ENCODE data around the gene IGF2BP2.
"Not testable (repeated sequence)": the region's sequence is repeated elsewhere in the genome, so short reads cannot be mapped to it uniquely, and the experiment has no call there.

Gene IGF2BP2

GRCh38 chr3:185825006-185825638 is at the start of gene IGF2BP2:
Gene IGF2BP2, minus strand, starts transcription at chr3:185825042. Its CDS starts 82 bp downstream, at chr3:185824960.
- DNase-seq = peak; percentile 68

- DNase-seq = no peak
Observed at GRCh38 chr3:185874119-185874518, 49.3 kb upstream of the IGF2BP2 start.

- no peak for DNase-seq
Observed at GRCh38 chr3:185867650-185868049, 42.8 kb upstream of the IGF2BP2 start.

GRCh38 chr3:185866995-185867394 is 42.2 kb upstream of the IGF2BP2 start:
- no peak for DNase-seq

GRCh38 chr3:185866555-185866954 is 41.7 kb upstream of the IGF2BP2 start:
- DNase-seq = no peak

GRCh38 chr3:185865247-185865646 is 40.4 kb upstream of the IGF2BP2 start:
- DNase-seq = no peak

- no peak for DNase-seq
Observed at GRCh38 chr3:185864767-185865166, 39.9 kb upstream of the IGF2BP2 start.

- no peak for DNase-seq
Observed at GRCh38 chr3:185862920-185863319, 38.1 kb upstream of the IGF2BP2 start.

- no peak for DNase-seq
Observed at GRCh38 chr3:185859294-185859972, 34.6 kb upstream of the IGF2BP2 start.

GRCh38 chr3:185858502-185859225 is 33.8 kb upstream of the IGF2BP2 start:
- DNase-seq = no peak

GRCh38 chr3:185857208-185857607 is 32.4 kb upstream of the IGF2BP2 start:
- no peak for DNase-seq

- no peak for DNase-seq
Observed at GRCh38 chr3:185856652-185857051, 31.8 kb upstream of the IGF2BP2 start.

GRCh38 chr3:185853771-185854170 is 28.9 kb upstream of the IGF2BP2 start:
- not testable (repeated sequence) for DNase-seq

GRCh38 chr3:185852635-185853034 is 27.8 kb upstream of the IGF2BP2 start:
- no peak for DNase-seq

GRCh38 chr3:185851959-185852358 is 27.1 kb upstream of the IGF2BP2 start:
- no peak for DNase-seq

GRCh38 chr3:185851046-185851445 is 26.2 kb upstream of the IGF2BP2 start:
- DNase-seq = no peak

- DNase-seq = no peak
Observed at GRCh38 chr3:185847506-185847905, 22.7 kb upstream of the IGF2BP2 start.

- no peak for DNase-seq
Observed at GRCh38 chr3:185846037-185846436, 21.2 kb upstream of the IGF2BP2 start.

GRCh38 chr3:185844051-185844450 is 19.2 kb upstream of the IGF2BP2 start:
- DNase-seq = no peak

GRCh38 chr3:185843635-185844034 is 18.8 kb upstream of the IGF2BP2 start:
- no peak for DNase-seq

GRCh38 chr3:185843126-185843525 is 18.3 kb upstream of the IGF2BP2 start:
- DNase-seq = no peak

GRCh38 chr3:185842241-185842640 is 17.4 kb upstream of the IGF2BP2 start:
- DNase-seq = no peak

- not testable (repeated sequence) for DNase-seq
Observed at GRCh38 chr3:185838417-185838989, 13.7 kb upstream of the IGF2BP2 start.

- no peak for DNase-seq
Observed at GRCh38 chr3:185837414-185837813, 12.6 kb upstream of the IGF2BP2 start.

Measured in stimulated activated CD4-positive, alpha-beta T cell treated with anti-CD3 and anti-CD28 coated beads, Interleukin-15, amount 100 ng/mL, for 24 hours (primary cell).